Measurements from ENCODE around the gene TEKT3. TPM values are rescaled to one million over a fixed set of nuclear protein-coding genes. Genes with fewer than 3 reads are reported as not detected.

TEKT3 gene
- total RNA-seq, 1 donor from 2014 or later = 2.8 TPM

- H3K27ac Mint-ChIP-seq = no peak overlapping the region
- no peaks in the 10 kb centered on the region for H3K27me3 Mint-ChIP-seq
- no peaks in the 10 kb centered on the region for H3K4me1 Mint-ChIP-seq (ENCODE audit: low read depth)
- H3K4me3 Mint-ChIP-seq (ENCODE audit: low read depth) = no peak overlapping the region
- TF ChIP-seq CTCF (IDR thresholded peaks at IDR 0.05; ENCODE audit: unreplicated experiment) = no peak
- DNase-seq (ENCODE audit: low spot score, unreplicated experiment) = no peak
- H3K9me3 Mint-ChIP-seq (ENCODE audit: low read depth) = peaks cover 4% of the 10 kb centered on the region
- H3K36me3 Mint-ChIP-seq (ENCODE audit: insufficient read depth) = no peaks in the 10 kb centered on the region
These were observed 23.2 kb upstream of the TEKT3 start for GRCh38 chr17:15364615-15365014.

GRCh38 chr17:15363702-15364101 lies 22.3 kb upstream of the TEKT3 start:
- TF ChIP-seq CTCF (IDR thresholded peaks at IDR 0.05; ENCODE audit: unreplicated experiment) = no peak
- H3K4me1 Mint-ChIP-seq (ENCODE audit: low read depth) = no peaks in the 10 kb centered on the region
- no peaks in the 10 kb centered on the region for H3K27me3 Mint-ChIP-seq
- no peak for DNase-seq (ENCODE audit: low spot score, unreplicated experiment)
- no peak overlapping the region for H3K4me3 Mint-ChIP-seq (ENCODE audit: low read depth)
- no peaks in the 10 kb centered on the region for H3K36me3 Mint-ChIP-seq (ENCODE audit: insufficient read depth)
- H3K27ac Mint-ChIP-seq = no peak overlapping the region
- peaks cover 4% of the 10 kb centered on the region for H3K9me3 Mint-ChIP-seq (ENCODE audit: low read depth)

- Mint-ChIP-seq H3K27ac (no peak overlapping the region), H3K9me3 (ENCODE audit: low read depth) (peaks cover 2% of the 10 kb centered on the region), H3K4me1 (ENCODE audit: low read depth) (no peaks in the 10 kb centered on the region), H3K27me3 (no peaks in the 10 kb centered on the region), H3K36me3 (ENCODE audit: insufficient read depth) (no peaks in the 10 kb centered on the region), H3K4me3 (ENCODE audit: low read depth) (no peak overlapping the region)
- DNase-seq (ENCODE audit: low spot score, unreplicated experiment) = no peak
- no peak for TF ChIP-seq CTCF (IDR thresholded peaks at IDR 0.05; ENCODE audit: unreplicated experiment)
These were observed 20.2 kb upstream of the TEKT3 start for GRCh38 chr17:15361592-15361991.

GRCh38 chr17:15361151-15361550 lies 19.8 kb upstream of the TEKT3 start:
- Mint-ChIP-seq H3K4me1 (ENCODE audit: low read depth) (no peaks in the 10 kb centered on the region), H3K9me3 (ENCODE audit: low read depth) (no peaks in the 10 kb centered on the region), H3K27ac (no peak overlapping the region), H3K27me3 (no peaks in the 10 kb centered on the region), H3K4me3 (ENCODE audit: low read depth) (no peak overlapping the region), H3K36me3 (ENCODE audit: insufficient read depth) (no peaks in the 10 kb centered on the region)
- DNase-seq (ENCODE audit: low spot score, unreplicated experiment) = no peak
- TF ChIP-seq CTCF (IDR thresholded peaks at IDR 0.05; ENCODE audit: unreplicated experiment) = no peak

GRCh38 chr17:15354256-15354655 lies 12.9 kb upstream of the TEKT3 start:
- no peaks in the 10 kb centered on the region for H3K9me3 Mint-ChIP-seq (ENCODE audit: low read depth)
- no peak overlapping the region for H3K27ac Mint-ChIP-seq
- no peaks in the 10 kb centered on the region for H3K36me3 Mint-ChIP-seq (ENCODE audit: insufficient read depth)
- DNase-seq (ENCODE audit: low spot score, unreplicated experiment) = no peak
- no peak overlapping the region for H3K4me3 Mint-ChIP-seq (ENCODE audit: low read depth)
- no peaks in the 10 kb centered on the region for H3K4me1 Mint-ChIP-seq (ENCODE audit: low read depth)
- TF ChIP-seq CTCF (IDR thresholded peaks at IDR 0.05; ENCODE audit: unreplicated experiment) = no peak
- peaks cover 3% of the 10 kb centered on the region for H3K27me3 Mint-ChIP-seq
